A549 (cell line): Measurements from ENCODE around the gene ANP32A. TPM values are rescaled to one million over a fixed set of nuclear protein-coding genes. Genes with fewer than 3 reads are reported as not detected.

Source experiments
- ATAC-seq, 2 experiments: fragments of 200-7000 bp in 1 of 2; fragments of >200 bp in 1 of 2; cut with Nextera tagmentation in 1 of 2; cut with Tn5 transposase in 1 of 2; 3 replicates each; pipeline versions ENCODE4 v1.8.0 to v1.9.1; 2018 to 2020; ENCODE audit warnings: mild to moderate bottlenecking in 1 of 2, moderate library complexity in 1 of 2
- CTCF ChIA-PET: fragments of 300-600 bp; sonication (Branson Sonifier 250); formaldehyde crosslinking; extraction: SDS; loops from one replicate; lab custom pipeline; 2021; ENCODE audit warnings: antibody characterized with exemption, inconsistent platforms; lab: Yijun Ruan, JAX
- POLR2A ChIA-PET: fragments of 350-600 bp; formaldehyde crosslinking; extraction: SDS; loops from one replicate; lab custom pipeline; 2021; ENCODE audit warnings: antibody characterized with exemption, inconsistent platforms; lab: Yijun Ruan, JAX
- DNase-seq, 2 experiments: peaks; one replicate each; pipeline versions ENCODE4 v3.0.0 to v3.0.0-alpha.2; 2011 to 2016; ENCODE audit warnings: low read depth in 1 of 2, low spot score in 1 of 2
- FAIRE-seq: peaks from 2 replicates; lab custom pipeline; 2011; peaks lifted over from hg19 to GRCh38; lab: Jason Lieb, UNC
- H3K27ac ChIP-seq, 2 experiments: fragments of >200 bp; sonication (Bioruptor Twin); formaldehyde crosslinking; 3 replicates each; pipeline ENCODE4 v1.5.1; 2016 to 2017
- H3K4me1 ChIP-seq: fragments of >200 bp; sonication (Bioruptor Twin); formaldehyde crosslinking; 3 replicates; pipeline ENCODE4 v1.6.1; 2016
- H3K4me2 ChIP-seq: fragments of >200 bp; sonication (Bioruptor Twin); formaldehyde crosslinking; 3 replicates; pipeline ENCODE4 v1.6.1; 2016
- H3K4me3 ChIP-seq: fragments of >200 bp; sonication (Bioruptor Twin); formaldehyde crosslinking; 3 replicates; pipeline ENCODE4 v1.5.1; 2016
- H3K9me3 ChIP-seq: fragments of >200 bp; sonication (Bioruptor Twin); formaldehyde crosslinking; 3 replicates; pipeline ENCODE4 v1.6.1; 2016
- CBX8 ChIP-seq: fragments of 200-600 bp; sonication (generic); IDR thresholded peaks from 2 replicates; pipeline ENCODE4 v1.6.1; 2016
- CHD2 ChIP-seq: fragments of 150-350 bp; IDR thresholded peaks from 2 replicates; pipeline ENCODE4 v1.6.1; 2014; ENCODE audit warnings: low read length; ENCODE audit not compliant: partially characterized antibody
- ELK1 ChIP-seq: fragments of 150-350 bp; IDR thresholded peaks from 2 replicates; pipeline ENCODE4 v1.6.1; 2014; ENCODE audit warnings: low read depth, mild to moderate bottlenecking, low read length
- ESRRA ChIP-seq: fragments of 150-350 bp; IDR thresholded peaks from 2 replicates; pipeline ENCODE4 v1.6.1; 2014; ENCODE audit warnings: mild to moderate bottlenecking, low read length, borderline replicate concordance
- GATA3 ChIP-seq: IDR thresholded peaks from 2 replicates; pipeline ENCODE4 v1.6.1; 2012; ENCODE audit warnings: borderline replicate concordance
- HMGXB4 ChIP-seq: fragments of 250-450 bp; sonication (Bioruptor Pico); IDR thresholded peaks from 2 replicates; pipeline ENCODE4 v1.5.0; 2021; ENCODE audit warnings: mild to moderate bottlenecking, moderate library complexity, borderline replicate concordance
- KDM5A ChIP-seq: fragments of 200-600 bp; sonication (generic); IDR thresholded peaks from 2 replicates; pipeline ENCODE4 v1.6.1; 2016; ENCODE audit warnings: antibody characterized with exemption, mild to moderate bottlenecking
- MAFK ChIP-seq: fragments of 450-650 bp; IDR thresholded peaks from 2 replicates; pipeline ENCODE4 v1.6.1; 2014; ENCODE audit not compliant: partially characterized antibody
- MYC ChIP-seq: IDR thresholded peaks from 2 replicates; pipeline ENCODE4 v1.6.1; 2012; ENCODE audit warnings: mild to moderate bottlenecking, inconsistent platforms, low read length, improper control_type of control experiment, borderline replicate concordance
- NR3C1 ChIP-seq: fragments of >200 bp; sonication (Bioruptor Twin); formaldehyde crosslinking; IDR thresholded peaks from 3 replicates; pipeline ENCODE4 v1.6.1; 2017
- POLR2AphosphoS2 ChIP-seq: conservative IDR thresholded peaks from 2 replicates; pipeline ENCODE4 v1.6.1; 2012; ENCODE audit warnings: low read length, improper control_type of control experiment, inconsistent platforms
- REST ChIP-seq: fragments of 200-600 bp; sonication (generic); IDR thresholded peaks from 2 replicates; pipeline ENCODE4 v1.6.1; 2016; ENCODE audit warnings: antibody characterized with exemption, mild to moderate bottlenecking, moderate library complexity
- RNF2 ChIP-seq: fragments of 200-600 bp; sonication (generic); IDR thresholded peaks from 2 replicates; pipeline ENCODE4 v1.6.1; 2016; ENCODE audit warnings: low read depth, mild to moderate bottlenecking, antibody characterized with exemption, moderate library complexity, borderline replicate concordance
- SMC3 ChIP-seq: fragments of >200 bp; sonication (Bioruptor Twin); formaldehyde crosslinking; IDR thresholded peaks from 3 replicates; pipeline ENCODE4 v1.6.1; 2018; ENCODE audit warnings: inconsistent platforms
- USF2 ChIP-seq: fragments of 450-650 bp; IDR thresholded peaks from 2 replicates; pipeline ENCODE4 v1.6.1; 2014; ENCODE audit warnings: antibody characterized with exemption
- ZC3H11A ChIP-seq: fragments of 450-650 bp; IDR thresholded peaks from 2 replicates; pipeline ENCODE4 v1.6.1; 2014; ENCODE audit warnings: antibody characterized with exemption, mild to moderate bottlenecking
- WGBS: methylation state at CpG from one replicate; pipeline ENCODE4 v1.1.6; 2017; ENCODE audit errors: missing lambda C conversion rate; 5-methylcytosine and 5-hydroxymethylcytosine counted together
- polyA plus RNA-seq, 4 experiments: library from polyadenylated mRNA; depleted of rRNA in 3 of 4; stranded (reverse); fragments of >200 nt; fragmentation: RNase III in 1 of 4; extraction: RNeasy Plus Mini Kit Qiagen cat#74134 plus additional on column Dnase treatment in 1 of 4; gene quantifications; 2 replicates in 3 of 4; 3 replicates in 1 of 4; pipeline ENCODE4 v1.2.3, GENCODE V29; 2011 to 2017

The ANP32A gene
- polyA plus RNA-seq, 2 of the 4 experiments (the other 2 are of a cell fraction), result 208 to 354 TPM

GRCh38 chr15:68770216-68770615 is 50.5 kb downstream of the ANP32A start:
- POLR2A ChIA-PET, result interaction anchor here (1.0 kb wide), 1 partner anchor 19 kb away, joined by 4 read pairs; no protein-coding TSS in a partner anchor
- no peak for TF ChIP-seq ELK1
- TF ChIP-seq HMGXB4 (CRISPR knock-in tag), result no peak
- no peak for TF ChIP-seq POLR2AphosphoS2
- no peak for TF ChIP-seq CBX8
- no peak for TF ChIP-seq ZC3H11A
- TF ChIP-seq SMC3, result no peak
- no peak for TF ChIP-seq REST
- TF ChIP-seq RNF2, result no peak

GRCh38 chr15:68769702-68770101 is 51.0 kb downstream of the ANP32A start:
- no peak for DNase-seq
- Histone ChIP-seq H3K4me3 (no peak overlapping the region), H3K9me3 (no peaks in the 10 kb centered on the region), H3K4me1 (peaks cover 8% of the 10 kb centered on the region), H3K4me2 (no peak overlapping the region), H3K27ac (no peak overlapping the region)
- ATAC-seq, result no peak
- CTCF ChIA-PET, result interaction anchor here (0.8 to 1.1 kb wide), 2 partner anchors 46 to 106 kb away, joined by 3 read pairs; no protein-coding TSS in a partner anchor
- FAIRE-seq, result no peak
- WGBS, result 84% methylated on average over 2 of the region's 2 CpGs
- TF ChIP-seq NR3C1, result no peak
- TF ChIP-seq KDM5A, result no peak
- TF ChIP-seq CHD2, result no peak
- TF ChIP-seq ESRRA, result no peak
- no peak for TF ChIP-seq GATA3
- TF ChIP-seq USF2, result no peak
- TF ChIP-seq MAFK, result no peak
- TF ChIP-seq MYC, result no peak
- TF ChIP-seq CBX8, result no peak
- POLR2A ChIA-PET, result no interaction called here

More at GRCh38 chr15:68770216-68770615, 50.5 kb downstream of the ANP32A start:
- FAIRE-seq, result no peak
- Histone ChIP-seq H3K27ac (no peak overlapping the region), H3K9me3 (no peaks in the 10 kb centered on the region), H3K4me2 (no peak overlapping the region), H3K4me1 (peaks cover 8% of the 10 kb centered on the region), H3K4me3 (no peak overlapping the region)
- ATAC-seq, result no peak
- no peak for DNase-seq
- CTCF ChIA-PET, result interaction anchor here (0.8 to 1.1 kb wide), 3 partner anchors 46 to 105 kb away, joined by 3 to 5 read pairs (median 3); no protein-coding TSS in a partner anchor
